HCT116 (cell line): ENCODE data around the gene XRN2.

Source experiments
- ATF3 ChIP-seq: IDR thresholded peaks from 2 replicates; pipeline ENCODE4 v1.6.1; 2012
- CEBPB ChIP-seq: IDR thresholded peaks from 2 replicates; pipeline ENCODE4 v1.6.1; 2012; ENCODE audit warnings: low read depth
- CTCF ChIP-seq, 3 experiments: fragments of 200-600 bp in 1 of 3; sonication (generic) in 1 of 3; IDR thresholded peaks in 2 of 3; conservative IDR thresholded peaks in 1 of 3; 2 replicates each; pipeline ENCODE4 v1.5.1; 2012 to 2017; ENCODE audit warnings: low read depth in 2 of 3, low read length in 2 of 3, antibody characterized with exemption in 1 of 3, borderline replicate concordance in 1 of 3, control low read depth in 1 of 3, mild to moderate bottlenecking in 1 of 3, mixed read lengths in 1 of 3, mixed run types in 1 of 3, moderate library complexity in 1 of 3; ENCODE audit not compliant: insufficient read depth in 1 of 3
- EZH2 ChIP-seq: fragments of 200-600 bp; sonication (generic); IDR thresholded peaks from 2 replicates; pipeline ENCODE4 v1.6.1; 2017; ENCODE audit warnings: antibody characterized with exemption, mixed run types
- POLR2A ChIP-seq: IDR thresholded peaks from 2 replicates; pipeline ENCODE4 v1.7.0; 2011; ENCODE audit warnings: borderline replicate concordance; ENCODE audit not compliant: insufficient read depth, insufficient read length; ENCODE audit errors: extremely low read depth
- POLR2AphosphoS5 ChIP-seq: IDR thresholded peaks from 2 replicates; pipeline ENCODE4 v1.6.1; 2011; ENCODE audit warnings: mild to moderate bottlenecking, low read depth, low read length, moderate library complexity
- SRF ChIP-seq: IDR thresholded peaks from 2 replicates; pipeline ENCODE4 v1.6.1; 2012; ENCODE audit warnings: low read depth
- YY1 ChIP-seq: IDR thresholded peaks from 2 replicates; pipeline ENCODE4 v1.6.1; 2011; ENCODE audit warnings: low read length, low read depth, moderate library complexity, mild to moderate bottlenecking; ENCODE audit not compliant: insufficient replicate concordance; ENCODE audit errors: extremely low read depth

GRCh38 chr20:21387528-21387927 is 84.4 kb downstream of the XRN2 start:
- TF ChIP-seq ATF3 = no peak
- TF ChIP-seq CTCF (IDR thresholded peaks at IDR 0.05 in 2 of 3, conservative IDR thresholded peaks at IDR 0.05 in 1 of 3; ENCODE audit: borderline replicate concordance in 1 of 3, insufficient read depth in 1 of 3, low read depth in 2 of 3, low read length in 2 of 3) = no peak
- TF ChIP-seq CEBPB = no peak
- TF ChIP-seq POLR2AphosphoS5 = no peak
- no peak for TF ChIP-seq POLR2A
- TF ChIP-seq SRF = no peak
- TF ChIP-seq YY1 = no peak
- no peak for TF ChIP-seq EZH2
